Fibroblast of pulmonary artery (primary cell): ENCODE results near the gene SLC25A42.

ENCODE experiments used
- DNase-seq: peaks from one replicate; pipeline ENCODE4 v3.0.0-alpha.2; 2010; ENCODE audit warnings: low read depth
- H3K4me3 ChIP-seq: replicated peaks from 2 replicates; pipeline ENCODE4 v1.5.1; 2011; ENCODE audit warnings: low read depth, mild to moderate bottlenecking, control low read depth, low read length, moderate library complexity
- CTCF ChIP-seq: IDR thresholded peaks from 2 replicates; pipeline ENCODE4 v1.5.1; 2011; ENCODE audit warnings: mild to moderate bottlenecking, control low read depth, low read length, inconsistent platforms; ENCODE audit errors: missing control alignments

SLC25A42 gene

GRCh38 chr19:19154768-19155494 lies 91.1 kb downstream of the SLC25A42 start:
- no peak overlapping the region for H3K4me3 ChIP-seq
- no peak for DNase-seq
- TF ChIP-seq CTCF = no peak

GRCh38 chr19:19155495-19156219 lies 91.9 kb downstream of the SLC25A42 start:
- DNase-seq = no peak
- no peak for TF ChIP-seq CTCF
- no peak overlapping the region for H3K4me3 ChIP-seq

- no peak for TF ChIP-seq CTCF
- no peak overlapping the region for H3K4me3 ChIP-seq
- DNase-seq = no peak
These were observed 94.0 kb downstream of the SLC25A42 start for GRCh38 chr19:19157808-19158207.

GRCh38 chr19:19159534-19159933 lies 95.7 kb downstream of the SLC25A42 start:
- DNase-seq = no peak
- no peak overlapping the region for H3K4me3 ChIP-seq
- TF ChIP-seq CTCF = no peak

- TF ChIP-seq CTCF = no peak
- H3K4me3 ChIP-seq = no peak overlapping the region
- DNase-seq = no peak
These were observed 96.8 kb downstream of the SLC25A42 start for GRCh38 chr19:19160461-19161035.

- TF ChIP-seq CTCF = no peak
These were observed 98.7 kb downstream of the SLC25A42 start for GRCh38 chr19:19162495-19162894.

More at GRCh38 chr19:19162495-19162894, 98.7 kb downstream of the SLC25A42 start:
- no peak for DNase-seq
- no peak overlapping the region for H3K4me3 ChIP-seq
